ENCODE results near the gene GUCY2F. TPM values are rescaled to one million over a fixed set of nuclear protein-coding genes. Genes with fewer than 3 reads are reported as not detected.

GUCY2F gene
- total RNA-seq, 1 experiment from 2014 or later: not detected

DNA sequence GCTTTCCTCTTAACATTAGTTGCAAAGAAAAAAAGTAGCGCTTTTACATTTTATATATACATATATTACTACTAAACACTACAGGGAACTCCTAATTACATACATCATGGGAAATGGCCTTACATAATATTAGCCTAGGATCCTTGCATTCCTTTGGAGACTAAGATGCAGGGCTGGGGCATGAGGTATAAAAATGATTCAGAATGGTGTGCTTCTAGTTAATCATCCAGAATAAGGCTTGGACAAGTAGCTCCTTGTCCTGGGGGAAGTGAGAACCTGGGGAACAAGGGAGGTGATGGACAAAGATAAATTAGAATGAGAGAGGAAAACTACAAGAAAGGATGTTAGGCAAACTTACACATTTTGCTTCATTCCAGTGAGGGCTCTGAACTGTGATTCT is 3.0 kb upstream of the GUCY2F start:
- CTCF ChIA-PET: interaction anchor here (0.8 to 3.4 kb wide), 8 partner anchors 12 to 785 kb away, joined by 3 to 27 read pairs (median 8); no protein-coding TSS in a partner anchor
- no TSS peak for BruUV-seq (replicated peaks)
- intact Hi-C loops (cut with micrococcal nuclease): loop anchor here (1.0 to 10.0 kb wide), 3 partner anchors 148 to 930 kb away; no protein-coding TSS in a partner anchor
- Histone ChIP-seq H3K4me1 (ENCODE audit: control insufficient read depth in 1 of 2, insufficient read depth in 2 of 2, low read length in 2 of 2) (no peaks in the 10 kb centered on the region), H3K4me2 (ENCODE audit: low read length) (no peak overlapping the region), H3K9ac (ENCODE audit: low read length) (no peak overlapping the region), H3K36me3 (ENCODE audit: control insufficient read depth in 1 of 2, insufficient read depth in 2 of 2, low read length in 2 of 2) (no peaks in the 10 kb centered on the region), H3K27ac (ENCODE audit: low read depth, low read length) (no peak overlapping the region), H3K79me2 (ENCODE audit: insufficient read depth, low read length) (no peaks in the 10 kb centered on the region), H4K20me1 (ENCODE audit: insufficient read depth) (no peaks in the 10 kb centered on the region), H3K4me3 (replicated peaks in 1 of 2; ENCODE audit: low read depth in 1 of 2, low read length in 2 of 2) (no peak overlapping the region), H3K9me3 (ENCODE audit: control insufficient read depth in 1 of 2, insufficient read depth in 1 of 2, low read depth in 1 of 2, low read length in 2 of 2) (no peaks in the 10 kb centered on the region), H2AFZ (ENCODE audit: low read depth, low read length, poor library complexity, severe bottlenecking) (no peak overlapping the region), H3K27me3 (ENCODE audit: insufficient read depth, low read length) (no peaks in the 10 kb centered on the region), H3K9me2 (ENCODE audit: insufficient read depth) (no peaks in the 10 kb centered on the region)
- no peak for DNase-seq (ENCODE audit: low read depth, low spot score)
- ATAC-seq: no peak
- POLR2A ChIA-PET: no interaction called here
- RAD21 ChIA-PET (ENCODE audit: low non-redundant PET in 1 of 2, low total read pairs in 2 of 2, uncharacterized antibody in 2 of 2, unreplicated experiment in 2 of 2): interaction anchor here (0.9 to 1.8 kb wide), 4 partner anchors 149 to 406 kb away, joined by 3 to 6 read pairs (median 3); no protein-coding TSS in a partner anchor
- TF ChIP-seq, protein P1, sequence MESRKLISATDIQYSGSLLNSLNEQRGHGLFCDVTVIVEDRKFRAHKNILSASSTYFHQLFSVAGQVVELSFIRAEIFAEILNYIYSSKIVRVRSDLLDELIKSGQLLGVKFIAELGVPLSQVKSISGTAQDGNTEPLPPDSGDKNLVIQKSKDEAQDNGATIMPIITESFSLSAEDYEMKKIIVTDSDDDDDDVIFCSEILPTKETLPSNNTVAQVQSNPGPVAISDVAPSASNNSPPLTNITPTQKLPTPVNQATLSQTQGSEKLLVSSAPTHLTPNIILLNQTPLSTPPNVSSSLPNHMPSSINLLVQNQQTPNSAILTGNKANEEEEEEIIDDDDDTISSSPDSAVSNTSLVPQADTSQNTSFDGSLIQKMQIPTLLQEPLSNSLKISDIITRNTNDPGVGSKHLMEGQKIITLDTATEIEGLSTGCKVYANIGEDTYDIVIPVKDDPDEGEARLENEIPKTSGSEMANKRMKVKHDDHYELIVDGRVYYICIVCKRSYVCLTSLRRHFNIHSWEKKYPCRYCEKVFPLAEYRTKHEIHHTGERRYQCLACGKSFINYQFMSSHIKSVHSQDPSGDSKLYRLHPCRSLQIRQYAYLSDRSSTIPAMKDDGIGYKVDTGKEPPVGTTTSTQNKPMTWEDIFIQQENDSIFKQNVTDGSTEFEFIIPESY (IDR thresholded peaks at IDR 0.05; ENCODE audit: extremely low read depth, insufficient replicate concordance, low read length): no peak
- no peak for TF ChIP-seq POLR2A (IDR thresholded peaks at IDR 0.05; ENCODE audit: borderline replicate concordance, extremely low read depth, insufficient read depth, insufficient read length)
- no peak for TF ChIP-seq EZH2phosphoT487 (IDR thresholded peaks at IDR 0.05; ENCODE audit: borderline replicate concordance)
- TF ChIP-seq TCF7L2 (IDR thresholded peaks at IDR 0.05; ENCODE audit: borderline replicate concordance, extremely low read depth, insufficient read depth, insufficient read length): no peak
- no peak for TF ChIP-seq POLR2AphosphoS5 (IDR thresholded peaks at IDR 0.05; ENCODE audit: low read depth, low read length)
- no peak for TF ChIP-seq SP1 (IDR thresholded peaks at IDR 0.05; ENCODE audit: low read depth)
